Right lobe of liver (tissue), 6 donors: ENCODE data around the gene DYNLL2. TPM values are rescaled to one million over a fixed set of nuclear protein-coding genes. Genes with fewer than 3 reads are reported as not detected.
"Not testable (repeated sequence)": the region's sequence is repeated elsewhere in the genome, so short reads cannot be mapped to it uniquely, and the experiment has no call there.

ENCODE experiments used
- ATAC-seq, 4 donors: fragments of 200-7000 bp; cut with Tn5 transposase; one replicate each; pipeline ENCODE4 v1.9.1; 2020; ENCODE audit warnings: mild to moderate bottlenecking in 4 of 4, moderate library complexity in 4 of 4
- DNase-seq, 3 donors: peaks; one replicate each; pipeline ENCODE4 v3.0.0-alpha.2; 2020
- H3K27ac ChIP-seq, 3 donors: fragments of 200-600 bp; one replicate each; pipeline ENCODE4 v1.8.0; 2022
- H3K27me3 ChIP-seq, 2 donors: fragments of 200-600 bp; one replicate each; pipeline ENCODE4 v1.8.0; 2022
- H3K36me3 ChIP-seq, 4 donors: fragments of 200-600 bp; sonication (generic) in 1 of 4; one replicate each; pipeline versions ENCODE4 v1.5.1 to v1.8.0; 2017 to 2022; ENCODE audit warnings: control low read depth in 1 of 4
- H3K4me1 ChIP-seq, 4 donors: fragments of 200-600 bp; sonication (generic) in 1 of 4; one replicate each; pipeline versions ENCODE4 v1.5.1 to v1.8.0; 2017 to 2022; ENCODE audit warnings: control low read depth in 1 of 4
- H3K4me3 ChIP-seq, 3 donors: fragments of 200-600 bp; one replicate each; pipeline ENCODE4 v1.8.0; 2022
- H3K9me3 ChIP-seq, 4 donors: fragments of 200-600 bp; sonication (generic) in 1 of 4; one replicate each; pipeline versions ENCODE4 v1.5.1 to v1.8.0; 2017 to 2022; ENCODE audit warnings: control low read depth in 1 of 4
- POLR2A ChIP-seq: fragments of 450-650 bp; IDR thresholded peaks from one replicate; pipeline ENCODE4 v1.6.1; 2017; ENCODE audit warnings: antibody characterized with exemption, mild to moderate bottlenecking
- WGBS: methylation state at CpG from one replicate; pipeline ENCODE4 v1.1.6; 2018; ENCODE audit warnings: low coverage, low lambda C conversion rate; ENCODE audit not compliant: insufficient coverage; ENCODE audit errors: missing lambda C conversion rate; 5-methylcytosine and 5-hydroxymethylcytosine counted together
- intact Hi-C, 2 donors: fragments of 100-400 bp; cut with DNase I; formaldehyde crosslinking; loops; one replicate each; pipeline versions ENCODE4 v1.11.2 to v1.14.1; 2022
- total RNA-seq, 6 experiments: library from RNA; depleted of rRNA in 2 of 6; stranded (reverse); fragments of >200 nt in 2 of 6; fragmentation: NEBNext Ultra II Directional in 3 of 6; extraction: Animal tissue kit (Norgen Biotek cat#: 25700) in 3 of 6; gene quantifications; one replicate each; pipeline versions ENCODE4 v1.1.0 to v1.2.4, GENCODE V29; 2016 to 2023
- TF ChIP-seq, protein P1 (sequence below), 4 donors: fragments of 200-600 bp in 3 of 4; fragments of 450-650 bp in 1 of 4; IDR thresholded peaks; one replicate each; pipeline versions ENCODE4 v1.5.1 to v1.8.0; 2016 to 2022; ENCODE audit warnings: antibody characterized with exemption in 4 of 4, mild to moderate bottlenecking in 2 of 4
- donor health status: DM: no; HTN: yes; CAD: no.
- donor health status: DM: no; HTN: no; CAD: no.
- donor health status: DM: no; HTN: no; CAD: no.
- donor health status: DM: no; HTN: yes; CAD: no.
- donor health status: DM: no; HTN: yes; CAD: no.

Gene DYNLL2
- total RNA-seq, 6 experiments from 2014 or later: 13.3 to 28.7 (median 17.7) TPM

DNA sequence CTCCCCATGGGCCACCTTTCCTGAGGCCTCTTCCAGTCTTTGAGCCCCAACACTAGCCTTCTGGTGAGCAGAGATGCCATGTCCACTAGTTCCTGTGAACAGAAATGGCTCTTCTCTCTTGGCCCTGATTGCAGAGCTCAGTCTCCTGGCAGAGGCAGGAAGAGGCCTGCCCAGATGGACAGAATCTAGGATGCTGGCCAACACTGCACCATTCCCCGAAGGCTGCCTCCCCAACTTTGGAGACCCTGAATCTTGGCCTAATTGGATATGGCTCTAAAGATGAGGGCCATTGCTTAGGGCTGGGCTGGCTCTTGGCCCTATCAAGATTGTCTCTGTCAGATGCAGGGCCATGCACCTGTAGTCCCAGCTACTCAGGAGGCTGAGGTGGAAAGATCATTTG, 18.0 kb upstream of the DYNLL2 start:
- ATAC-seq: no peak
- WGBS: no CpG with 5 or more reads among the region's 1 CpG

GRCh38 chr17:58066401-58066800, 16.8 kb upstream of the DYNLL2 start:
- TF ChIP-seq POLR2A: no peak
- Histone ChIP-seq H3K27me3 (no peaks in the 10 kb centered on the region), H3K4me3 (no peak overlapping the region), H3K9me3 (no peaks in the 10 kb centered on the region), H3K36me3 (no peaks in the 10 kb centered on the region), H3K4me1 (no peaks in the 10 kb centered on the region), H3K27ac (no peak overlapping the region)
- intact Hi-C loops: no loop called here
- 53% methylated on average over 3 of the region's 4 CpGs for WGBS
- no peak for ATAC-seq
- DNase-seq: no peak

More for the DNA sequence above, 18.0 kb upstream of the DYNLL2 start:
- no peak for TF ChIP-seq POLR2A
- TF ChIP-seq, protein P1, sequence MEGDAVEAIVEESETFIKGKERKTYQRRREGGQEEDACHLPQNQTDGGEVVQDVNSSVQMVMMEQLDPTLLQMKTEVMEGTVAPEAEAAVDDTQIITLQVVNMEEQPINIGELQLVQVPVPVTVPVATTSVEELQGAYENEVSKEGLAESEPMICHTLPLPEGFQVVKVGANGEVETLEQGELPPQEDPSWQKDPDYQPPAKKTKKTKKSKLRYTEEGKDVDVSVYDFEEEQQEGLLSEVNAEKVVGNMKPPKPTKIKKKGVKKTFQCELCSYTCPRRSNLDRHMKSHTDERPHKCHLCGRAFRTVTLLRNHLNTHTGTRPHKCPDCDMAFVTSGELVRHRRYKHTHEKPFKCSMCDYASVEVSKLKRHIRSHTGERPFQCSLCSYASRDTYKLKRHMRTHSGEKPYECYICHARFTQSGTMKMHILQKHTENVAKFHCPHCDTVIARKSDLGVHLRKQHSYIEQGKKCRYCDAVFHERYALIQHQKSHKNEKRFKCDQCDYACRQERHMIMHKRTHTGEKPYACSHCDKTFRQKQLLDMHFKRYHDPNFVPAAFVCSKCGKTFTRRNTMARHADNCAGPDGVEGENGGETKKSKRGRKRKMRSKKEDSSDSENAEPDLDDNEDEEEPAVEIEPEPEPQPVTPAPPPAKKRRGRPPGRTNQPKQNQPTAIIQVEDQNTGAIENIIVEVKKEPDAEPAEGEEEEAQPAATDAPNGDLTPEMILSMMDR (IDR thresholded peaks at IDR 0.05): no peak
- DNase-seq: no peak
- Histone ChIP-seq H3K27ac (no peak overlapping the region), H3K4me1 (no peaks in the 10 kb centered on the region), H3K27me3 (no peaks in the 10 kb centered on the region), H3K9me3 (no peaks in the 10 kb centered on the region), H3K4me3 (no peak overlapping the region), H3K36me3 (no peaks in the 10 kb centered on the region)
- intact Hi-C loops: no loop called here

GRCh38 chr17:58072862-58073261, 10.4 kb upstream of the DYNLL2 start:
- ATAC-seq (no peak), DNase-seq (no peak)
- no peaks in the 10 kb centered on the region for H3K4me1 ChIP-seq
- H3K4me3 ChIP-seq: no peak overlapping the region
- H3K36me3 ChIP-seq: no peaks in the 10 kb centered on the region
- no peak for TF ChIP-seq POLR2A
- TF ChIP-seq, protein P1 (IDR thresholded peaks at IDR 0.05): no peak
- intact Hi-C loops: no loop called here
- H3K27ac ChIP-seq: no peak overlapping the region
- no peaks in the 10 kb centered on the region for H3K9me3 ChIP-seq
- 32% methylated on average over 1 of the region's 1 CpG for WGBS
- no peaks in the 10 kb centered on the region for H3K27me3 ChIP-seq

- ATAC-seq, H3K27me3 ChIP-seq, H3K27ac ChIP-seq, intact Hi-C loops, DNase-seq, H3K36me3 ChIP-seq, H3K9me3 ChIP-seq, H3K4me1 ChIP-seq, H3K4me3 ChIP-seq: not testable (repeated sequence)
- 44% methylated on average over 4 of the region's 7 CpGs for WGBS
These were observed 10.0 kb upstream of the DYNLL2 start for GRCh38 chr17:58073266-58073665.

- intact Hi-C loops, H3K9me3 ChIP-seq, H3K27me3 ChIP-seq, H3K4me1 ChIP-seq, ATAC-seq, H3K4me3 ChIP-seq, DNase-seq, H3K36me3 ChIP-seq, H3K27ac ChIP-seq: not testable (repeated sequence)
- WGBS: 100% methylated on average over 1 of the region's 28 CpGs
These were observed 8.8 kb upstream of the DYNLL2 start for GRCh38 chr17:58074406-58074805.

DNA sequence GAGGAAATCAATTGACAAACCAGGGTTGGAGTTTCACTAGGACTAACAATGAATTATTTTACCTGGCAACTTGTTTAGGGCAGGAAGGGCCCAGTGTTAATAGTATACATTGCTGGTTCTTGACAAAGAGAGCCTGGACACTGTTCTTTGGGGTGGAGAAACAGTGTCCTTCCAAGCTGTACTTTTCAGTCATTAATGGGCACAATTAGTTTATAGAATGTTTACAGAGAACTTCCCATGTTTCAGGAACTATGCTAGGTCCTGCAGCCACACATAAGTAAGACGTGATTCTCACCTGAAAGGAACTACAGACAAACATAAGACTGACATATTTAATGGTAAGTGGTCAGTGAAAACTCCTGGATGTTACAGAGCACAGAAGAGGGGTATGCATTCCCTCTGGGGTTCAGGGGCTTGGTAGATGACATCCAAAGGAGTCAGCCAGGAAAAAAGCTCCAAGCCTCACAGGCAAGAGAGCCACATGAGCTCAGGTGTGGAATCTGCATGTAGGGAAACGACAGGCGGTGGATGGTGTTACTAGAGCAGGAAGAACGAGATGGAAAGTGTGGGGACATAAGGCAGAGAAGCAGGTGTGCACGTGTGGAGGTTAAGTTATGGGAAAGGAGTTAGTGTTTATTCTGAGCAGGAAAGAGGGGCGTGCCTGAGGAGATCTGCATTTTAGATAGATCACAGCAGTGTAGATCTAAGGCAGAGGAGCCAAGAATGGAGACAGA, 3.8 kb upstream of the DYNLL2 start:
- H3K4me1 ChIP-seq: peaks cover 0 to 5% (median 0%) of the 10 kb centered on the region in 4 donors
- no peak overlapping the region for H3K27ac ChIP-seq
- no peak for DNase-seq
- H3K36me3 ChIP-seq: no peaks in the 10 kb centered on the region
- TF ChIP-seq, protein P1 (IDR thresholded peaks at IDR 0.05): no peak
- no peak for TF ChIP-seq POLR2A
- H3K9me3 ChIP-seq: no peaks in the 10 kb centered on the region
- intact Hi-C loops: no loop called here
- H3K27me3 ChIP-seq: no peaks in the 10 kb centered on the region
- H3K4me3 ChIP-seq: no peak overlapping the region
- WGBS: 54% methylated on average over 6 of the region's 6 CpGs
- no peak for ATAC-seq
